Mesendoderm (in vitro differentiated cells): ENCODE results near the gene WWC1.
A peak's percentile ranks its signal among the peaks of the same experiment; 100 is the strongest.
"Not testable (repeated sequence)": the region's sequence is repeated elsewhere in the genome, so short reads cannot be mapped to it uniquely, and the experiment has no call there.

ENCODE experiments used
- DNase-seq: peaks from one replicate; pipeline ENCODE4 v3.0.0; 2013
- H2AK5ac ChIP-seq: 2 replicates; pipeline ENCODE4 v1.6.1; 2013; ENCODE audit warnings: low read length, inconsistent platforms
- H2BK120ac ChIP-seq: 2 replicates; pipeline ENCODE4 v1.6.1; 2013; ENCODE audit warnings: low read depth, mild to moderate bottlenecking, low read length, moderate library complexity, mixed read lengths
- H2BK15ac ChIP-seq: replicated peaks from 2 replicates; pipeline ENCODE4 v1.6.1; 2013; ENCODE audit warnings: low read depth, mild to moderate bottlenecking, moderate library complexity
- H2BK5ac ChIP-seq: 2 replicates; pipeline ENCODE4 v1.6.1; 2013; ENCODE audit warnings: low read length, inconsistent platforms
- H3K18ac ChIP-seq: 2 replicates; pipeline ENCODE4 v1.6.1; 2013; ENCODE audit warnings: mild to moderate bottlenecking, low read length, mixed read lengths
- H3K23ac ChIP-seq: one replicate; pipeline ENCODE4 v1.6.1; 2013; ENCODE audit warnings: low read length
- H3K27ac ChIP-seq: 2 replicates; pipeline ENCODE4 v1.5.1; 2013; ENCODE audit warnings: low read depth, mild to moderate bottlenecking, inconsistent platforms, low read length, moderate library complexity
- H3K27me3 ChIP-seq: 2 replicates; pipeline ENCODE4 v1.6.1; 2013; ENCODE audit warnings: low read length, control low read depth, mild to moderate bottlenecking, inconsistent platforms; ENCODE audit not compliant: insufficient read depth, poor library complexity
- H3K36me3 ChIP-seq: 2 replicates; pipeline ENCODE4 v1.6.1; 2013; ENCODE audit warnings: low read length, inconsistent platforms; ENCODE audit not compliant: control insufficient read depth, insufficient read depth
- H3K4ac ChIP-seq: one replicate; pipeline ENCODE4 v1.6.1; 2013; ENCODE audit warnings: low read depth, mild to moderate bottlenecking, low read length, moderate library complexity
- H3K4me1 ChIP-seq: 2 replicates; pipeline ENCODE4 v1.6.1; 2013; ENCODE audit warnings: low read depth, low read length, inconsistent platforms; ENCODE audit not compliant: control insufficient read depth
- H3K4me2 ChIP-seq: 2 replicates; pipeline ENCODE4 v1.6.1; 2013; ENCODE audit warnings: low read length
- H3K4me3 ChIP-seq: 2 replicates; pipeline ENCODE4 v1.5.1; 2013; ENCODE audit warnings: mild to moderate bottlenecking, low read length
- H3K56ac ChIP-seq: one replicate; pipeline ENCODE4 v1.6.1; 2013; ENCODE audit warnings: low read length
- H3K79me1 ChIP-seq: 2 replicates; pipeline ENCODE4 v1.6.1; 2013; ENCODE audit warnings: low read length, inconsistent platforms
- H3K79me2 ChIP-seq: 2 replicates; pipeline ENCODE4 v1.6.1; 2013; ENCODE audit warnings: mild to moderate bottlenecking, low read length; ENCODE audit not compliant: control insufficient read depth, insufficient read depth
- H3K9ac ChIP-seq: 2 replicates; pipeline ENCODE4 v1.6.1; 2013; ENCODE audit warnings: low read length, inconsistent platforms
- H4K5ac ChIP-seq: one replicate; pipeline ENCODE4 v1.6.1; 2013; ENCODE audit warnings: low read length
- H4K8ac ChIP-seq: one replicate; pipeline ENCODE4 v1.6.1; 2013; ENCODE audit warnings: low read depth, mild to moderate bottlenecking, control low read depth, low read length, moderate library complexity
- WGBS: extraction: QIAGEN DNeasy Blood & Tissue Kit; methylation state at CpG from one replicate; pipeline ENCODE4 v1.1.7; 2013; ENCODE audit warnings: low lambda C conversion rate, missing lambda C conversion rate; ENCODE audit not compliant: insufficient coverage; ENCODE audit errors: extremely low coverage; 5-methylcytosine and 5-hydroxymethylcytosine counted together

WWC1 gene

GRCh38 chr5:168434001-168434400, 142.6 kb downstream of the WWC1 start:
- no peaks in the 10 kb centered on the region for H3K79me1 ChIP-seq
- no peak overlapping the region for H3K18ac ChIP-seq
- WGBS: no CpG with 5 or more reads among the region's 9 CpGs
- H3K4me2 ChIP-seq: no peak overlapping the region
- no peak overlapping the region for H3K9ac ChIP-seq
- H3K23ac ChIP-seq: no peak overlapping the region
- H3K4me3 ChIP-seq: no peak overlapping the region
- no peak overlapping the region for H3K4ac ChIP-seq
- H3K4me1 ChIP-seq: no peaks in the 10 kb centered on the region
- H3K27ac ChIP-seq: no peak overlapping the region
- H2BK5ac ChIP-seq: no peak overlapping the region
- no peaks in the 10 kb centered on the region for H3K79me2 ChIP-seq
- H3K56ac ChIP-seq: no peak overlapping the region
- H3K27me3 ChIP-seq: no peaks in the 10 kb centered on the region
- H3K36me3 ChIP-seq: no peaks in the 10 kb centered on the region
- H2BK120ac ChIP-seq: no peak overlapping the region
- H4K5ac ChIP-seq: no peak overlapping the region
- H2BK15ac ChIP-seq: no peak overlapping the region
- peak; percentile 76 for DNase-seq
- H4K8ac ChIP-seq: no peak overlapping the region
- H2AK5ac ChIP-seq: no peak overlapping the region

- no peak overlapping the region for H3K27ac ChIP-seq
- H3K4me2 ChIP-seq: no peak overlapping the region
- H3K4me1 ChIP-seq: no peaks in the 10 kb centered on the region
- H3K56ac ChIP-seq: no peak overlapping the region
- no CpG with 5 or more reads among the region's 8 CpGs for WGBS
- DNase-seq: no peak
- no peaks in the 10 kb centered on the region for H3K36me3 ChIP-seq
- no peak overlapping the region for H3K23ac ChIP-seq
- no peak overlapping the region for H3K9ac ChIP-seq
- no peak overlapping the region for H2BK120ac ChIP-seq
- H3K79me2 ChIP-seq: no peaks in the 10 kb centered on the region
- H3K79me1 ChIP-seq: no peaks in the 10 kb centered on the region
- H3K18ac ChIP-seq: no peak overlapping the region
- no peak overlapping the region for H2AK5ac ChIP-seq
- H4K8ac ChIP-seq: no peak overlapping the region
- H4K5ac ChIP-seq: no peak overlapping the region
- H2BK5ac ChIP-seq: no peak overlapping the region
- no peak overlapping the region for H3K4me3 ChIP-seq
- no peak overlapping the region for H2BK15ac ChIP-seq
- no peaks in the 10 kb centered on the region for H3K27me3 ChIP-seq
- H3K4ac ChIP-seq: no peak overlapping the region
These were observed 143.4 kb downstream of the WWC1 start for GRCh38 chr5:168434746-168435321.

GRCh38 chr5:168435340-168435739, 143.9 kb downstream of the WWC1 start:
- not testable (repeated sequence) for H3K4me3 ChIP-seq, H3K4me1 ChIP-seq, H2AK5ac ChIP-seq, H2BK15ac ChIP-seq, H3K4ac ChIP-seq, H3K9ac ChIP-seq, DNase-seq, H3K79me2 ChIP-seq, H3K79me1 ChIP-seq, H3K56ac ChIP-seq, H3K27ac ChIP-seq, H3K18ac ChIP-seq, H3K27me3 ChIP-seq, H3K36me3 ChIP-seq, H2BK120ac ChIP-seq, H3K4me2 ChIP-seq, H4K5ac ChIP-seq, H4K8ac ChIP-seq, H3K23ac ChIP-seq, H2BK5ac ChIP-seq
- WGBS: no CpG with 5 or more reads among the region's 4 CpGs

GRCh38 chr5:168438349-168438748, 146.9 kb downstream of the WWC1 start:
- no peaks in the 10 kb centered on the region for H3K36me3 ChIP-seq
- H4K5ac ChIP-seq: no peak overlapping the region
- no peak overlapping the region for H3K23ac ChIP-seq
- H3K9ac ChIP-seq: no peak overlapping the region
- no peak overlapping the region for H4K8ac ChIP-seq
- no peak overlapping the region for H3K4me3 ChIP-seq
- WGBS: no CpG with 5 or more reads among the region's 5 CpGs
- no peak overlapping the region for H2AK5ac ChIP-seq
- H2BK15ac ChIP-seq: no peak overlapping the region
- H3K4me2 ChIP-seq: no peak overlapping the region
- no peaks in the 10 kb centered on the region for H3K27me3 ChIP-seq
- H3K18ac ChIP-seq: no peak overlapping the region
- H2BK120ac ChIP-seq: no peak overlapping the region
- no peak overlapping the region for H2BK5ac ChIP-seq
- H3K56ac ChIP-seq: no peak overlapping the region
- no peaks in the 10 kb centered on the region for H3K4me1 ChIP-seq
- DNase-seq: no peak
- no peaks in the 10 kb centered on the region for H3K79me1 ChIP-seq
- no peak overlapping the region for H3K4ac ChIP-seq
- no peaks in the 10 kb centered on the region for H3K79me2 ChIP-seq
- H3K27ac ChIP-seq: no peak overlapping the region

- DNase-seq: no peak
- Histone ChIP-seq H2BK120ac (no peak overlapping the region), H4K5ac (no peak overlapping the region), H3K4me1 (no peaks in the 10 kb centered on the region), H3K4me3 (no peak overlapping the region), H3K27ac (no peak overlapping the region), H3K56ac (no peak overlapping the region), H3K9ac (no peak overlapping the region), H3K4me2 (no peak overlapping the region), H2AK5ac (no peak overlapping the region), H3K23ac (no peak overlapping the region), H2BK15ac (no peak overlapping the region), H3K4ac (no peak overlapping the region), H3K18ac (no peak overlapping the region), H3K27me3 (no peaks in the 10 kb centered on the region), H4K8ac (no peak overlapping the region), H2BK5ac (no peak overlapping the region), H3K36me3 (peaks cover 2% of the 10 kb centered on the region), H3K79me2 (no peaks in the 10 kb centered on the region), H3K79me1 (no peaks in the 10 kb centered on the region)
These were observed 152.1 kb downstream of the WWC1 start for GRCh38 chr5:168443533-168443932.

- Histone ChIP-seq H3K4me1 (no peaks in the 10 kb centered on the region), H2BK5ac (no peak overlapping the region), H3K79me1 (no peaks in the 10 kb centered on the region), H3K4me3 (no peak overlapping the region), H3K56ac (no peak overlapping the region), H4K5ac (no peak overlapping the region), H3K27ac (no peak overlapping the region), H3K18ac (no peak overlapping the region), H2AK5ac (no peak overlapping the region), H3K4ac (no peak overlapping the region), H3K9ac (no peak overlapping the region), H3K79me2 (no peaks in the 10 kb centered on the region), H2BK15ac (no peak overlapping the region), H2BK120ac (no peak overlapping the region), H3K36me3 (peaks cover 2% of the 10 kb centered on the region), H4K8ac (no peak overlapping the region), H3K23ac (no peak overlapping the region), H3K4me2 (no peak overlapping the region), H3K27me3 (no peaks in the 10 kb centered on the region)
- DNase-seq: no peak
- WGBS: no CpG with 5 or more reads among the region's 4 CpGs
These were observed 152.7 kb downstream of the WWC1 start for GRCh38 chr5:168443950-168444700.
